DOHH2 (cell line): ENCODE measurements around the gene VPS37D.

Experiments
- H3F3A ChIP-seq: fragments of 200-600 bp; sonication (generic), shearing (Covaris generic); 2 replicates; pipeline ENCODE4 v1.6.0; 2016; ENCODE audit warnings: antibody characterized with exemption, mild to moderate bottlenecking; ENCODE audit not compliant: control insufficient read depth, insufficient read depth
- H3K27ac ChIP-seq: fragments of 200-600 bp; sonication (generic); 2 replicates; pipeline ENCODE4 v1.5.1; 2014; ENCODE audit warnings: low read depth, mild to moderate bottlenecking, low read length, moderate library complexity
- H3K27me3 ChIP-seq: fragments of 200-600 bp; sonication (generic); 2 replicates; pipeline ENCODE4 v1.6.1; 2014; ENCODE audit warnings: mild to moderate bottlenecking, low read length, mixed read lengths; ENCODE audit not compliant: control insufficient read depth
- H3K36me3 ChIP-seq: fragments of 200-600 bp; sonication (generic); 2 replicates; pipeline ENCODE4 v1.6.1; 2014; ENCODE audit warnings: mild to moderate bottlenecking, low read length, moderate library complexity, mixed read lengths; ENCODE audit not compliant: control insufficient read depth
- H3K4me1 ChIP-seq: fragments of 200-600 bp; sonication (generic); 2 replicates; pipeline ENCODE4 v1.6.1; 2014; ENCODE audit warnings: mild to moderate bottlenecking, low read length, mixed read lengths; ENCODE audit not compliant: control insufficient read depth
- H3K4me2 ChIP-seq: fragments of 200-600 bp; sonication (generic); 2 replicates; pipeline ENCODE4 v1.6.0; 2014; ENCODE audit warnings: mild to moderate bottlenecking, low read length, moderate library complexity
- H3K4me3 ChIP-seq: fragments of 200-600 bp; sonication (generic); 2 replicates; pipeline ENCODE4 v1.5.1; 2014; ENCODE audit warnings: mild to moderate bottlenecking, low read length, mixed read lengths
- H3K79me2 ChIP-seq: fragments of 200-600 bp; sonication (generic); 2 replicates; pipeline ENCODE4 v1.6.1; 2014; ENCODE audit warnings: mild to moderate bottlenecking, low read length, mixed read lengths; ENCODE audit not compliant: control insufficient read depth
- H3K9me2 ChIP-seq: fragments of 200-600 bp; sonication (generic); replicated peaks from 2 replicates; pipeline ENCODE4 v1.6.1; 2014; ENCODE audit warnings: mild to moderate bottlenecking, low read length, mixed read lengths; ENCODE audit not compliant: control insufficient read depth
- H3K9me3 ChIP-seq: fragments of 200-600 bp; sonication (generic); 2 replicates; pipeline ENCODE4 v1.6.1; 2014; ENCODE audit warnings: antibody characterized with exemption, low read length, mixed read lengths; ENCODE audit not compliant: control insufficient read depth, insufficient read depth
- H4K20me1 ChIP-seq: fragments of 200-600 bp; sonication (generic); 2 replicates; pipeline ENCODE4 v1.6.0; 2014; ENCODE audit warnings: low read depth, mild to moderate bottlenecking, antibody characterized with exemption, low read length, moderate library complexity; ENCODE audit not compliant: control insufficient read depth, insufficient read depth
- EZH2phosphoT487 ChIP-seq: fragments of 200-600 bp; sonication (generic); IDR thresholded peaks from 2 replicates; pipeline ENCODE4 v1.6.1; 2017; ENCODE audit warnings: borderline replicate concordance, mild to moderate bottlenecking, antibody characterized with exemption, low read length, moderate library complexity, mixed read lengths
- TF ChIP-seq, protein P1 (sequence below): fragments of 200-600 bp; sonication (generic); IDR thresholded peaks from one replicate; pipeline ENCODE4 v1.5.1; 2014; ENCODE audit warnings: antibody characterized with exemption, mild to moderate bottlenecking, low read depth, low read length; ENCODE audit not compliant: poor library complexity, severe bottlenecking

VPS37D gene

DNA sequence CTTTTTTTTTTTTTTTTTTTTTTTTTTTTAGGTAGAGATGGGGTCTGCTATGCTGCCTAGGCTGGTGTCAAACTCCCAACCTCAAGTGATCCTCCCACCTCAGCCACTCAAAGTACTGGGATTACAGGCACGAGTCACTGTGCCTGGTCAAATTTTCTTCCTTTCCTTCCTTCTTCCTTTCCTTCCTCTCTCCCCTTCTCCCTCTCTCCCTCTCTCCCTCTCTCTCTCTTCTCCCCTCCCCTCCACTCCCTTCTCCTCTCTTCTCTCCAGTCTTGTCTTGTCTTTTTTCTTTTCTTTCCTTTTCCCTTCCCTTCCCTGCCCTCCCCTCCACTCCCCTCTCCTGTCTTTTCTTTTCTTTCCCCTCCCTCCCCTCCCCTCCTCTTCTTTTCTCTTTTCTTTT lies 36.1 kb upstream of the VPS37D start:
- no peaks in the 10 kb centered on the region for H4K20me1 ChIP-seq
- no peak overlapping the region for H3K27ac ChIP-seq
- H3K9me3 ChIP-seq: no peaks in the 10 kb centered on the region
- no peaks in the 10 kb centered on the region for H3F3A ChIP-seq
- no peak overlapping the region for H3K4me2 ChIP-seq
- no peak overlapping the region for H3K4me3 ChIP-seq
- no peaks in the 10 kb centered on the region for H3K36me3 ChIP-seq
- H3K4me1 ChIP-seq: no peaks in the 10 kb centered on the region
- H3K27me3 ChIP-seq: peaks cover 33% of the 10 kb centered on the region
- TF ChIP-seq, protein P1, sequence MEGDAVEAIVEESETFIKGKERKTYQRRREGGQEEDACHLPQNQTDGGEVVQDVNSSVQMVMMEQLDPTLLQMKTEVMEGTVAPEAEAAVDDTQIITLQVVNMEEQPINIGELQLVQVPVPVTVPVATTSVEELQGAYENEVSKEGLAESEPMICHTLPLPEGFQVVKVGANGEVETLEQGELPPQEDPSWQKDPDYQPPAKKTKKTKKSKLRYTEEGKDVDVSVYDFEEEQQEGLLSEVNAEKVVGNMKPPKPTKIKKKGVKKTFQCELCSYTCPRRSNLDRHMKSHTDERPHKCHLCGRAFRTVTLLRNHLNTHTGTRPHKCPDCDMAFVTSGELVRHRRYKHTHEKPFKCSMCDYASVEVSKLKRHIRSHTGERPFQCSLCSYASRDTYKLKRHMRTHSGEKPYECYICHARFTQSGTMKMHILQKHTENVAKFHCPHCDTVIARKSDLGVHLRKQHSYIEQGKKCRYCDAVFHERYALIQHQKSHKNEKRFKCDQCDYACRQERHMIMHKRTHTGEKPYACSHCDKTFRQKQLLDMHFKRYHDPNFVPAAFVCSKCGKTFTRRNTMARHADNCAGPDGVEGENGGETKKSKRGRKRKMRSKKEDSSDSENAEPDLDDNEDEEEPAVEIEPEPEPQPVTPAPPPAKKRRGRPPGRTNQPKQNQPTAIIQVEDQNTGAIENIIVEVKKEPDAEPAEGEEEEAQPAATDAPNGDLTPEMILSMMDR: no peak
- TF ChIP-seq EZH2phosphoT487: no peak
- H3K79me2 ChIP-seq: no peaks in the 10 kb centered on the region
- no peaks in the 10 kb centered on the region for H3K9me2 ChIP-seq

DNA sequence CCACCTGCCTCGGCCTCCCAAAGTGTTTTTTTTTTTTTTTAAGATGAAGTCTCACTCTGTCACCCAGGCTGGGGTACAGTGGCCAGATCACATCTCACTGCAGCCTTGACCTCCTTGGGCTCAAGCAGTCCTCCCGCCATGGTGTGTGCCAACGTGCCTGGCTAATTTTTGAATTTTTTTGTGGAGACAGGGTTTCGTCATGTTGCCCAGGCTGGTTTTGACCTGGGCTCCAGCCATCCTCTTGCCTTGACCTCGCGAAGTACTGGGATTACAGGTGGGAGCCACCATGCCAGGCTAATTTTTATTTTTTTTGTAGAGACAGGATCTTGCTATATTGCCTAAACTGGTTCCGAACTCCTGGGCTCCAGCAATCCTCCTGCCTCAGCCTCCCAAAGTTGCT lies 34.3 kb upstream of the VPS37D start:
- Histone ChIP-seq H3K4me2 (no peak overlapping the region), H3K27me3 (peaks cover 28% of the 10 kb centered on the region), H3K79me2 (no peaks in the 10 kb centered on the region), H3K9me3 (no peaks in the 10 kb centered on the region), H3K36me3 (no peaks in the 10 kb centered on the region), H3K4me1 (no peaks in the 10 kb centered on the region), H3K9me2 (no peaks in the 10 kb centered on the region), H3K27ac (no peak overlapping the region), H3K4me3 (no peak overlapping the region), H4K20me1 (no peaks in the 10 kb centered on the region), H3F3A (no peaks in the 10 kb centered on the region)
- TF ChIP-seq EZH2phosphoT487: no peak
- TF ChIP-seq, protein P1: no peak

DNA sequence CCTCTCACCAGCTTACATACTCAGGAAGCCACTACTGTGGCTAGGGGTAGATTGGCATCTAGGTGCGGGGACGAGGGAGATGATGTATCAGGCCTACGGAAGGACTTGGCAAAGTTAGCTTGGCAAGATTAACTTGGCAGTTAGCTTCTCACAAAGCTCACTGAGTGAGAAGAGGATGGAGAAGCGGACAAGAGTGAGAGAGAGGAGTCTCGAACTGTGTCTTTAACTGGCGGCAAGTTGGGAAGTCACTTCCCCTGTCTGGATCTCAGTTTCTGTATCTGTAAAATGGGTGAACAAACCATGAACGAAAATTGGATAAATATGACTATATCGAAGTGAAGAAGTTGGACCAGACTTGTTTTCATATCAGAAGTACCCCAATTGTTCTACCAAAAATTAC lies 33.8 kb upstream of the VPS37D start:
- Histone ChIP-seq H3K9me2 (no peaks in the 10 kb centered on the region), H3K27ac (no peak overlapping the region), H3K36me3 (no peaks in the 10 kb centered on the region), H3F3A (no peaks in the 10 kb centered on the region), H3K4me2 (no peak overlapping the region), H4K20me1 (no peaks in the 10 kb centered on the region), H3K27me3 (peaks cover 23% of the 10 kb centered on the region; the same call in 1 of the 2 replicates), H3K4me3 (no peak overlapping the region), H3K4me1 (no peaks in the 10 kb centered on the region), H3K9me3 (no peaks in the 10 kb centered on the region), H3K79me2 (no peaks in the 10 kb centered on the region)
- TF ChIP-seq EZH2phosphoT487: no peak
- TF ChIP-seq, protein P1: no peak
